ENCODE results near the gene CAT.
"Not testable (repeated sequence)": the region's sequence is repeated elsewhere in the genome, so short reads cannot be mapped to it uniquely, and the experiment has no call there.

Gene CAT

DNA sequence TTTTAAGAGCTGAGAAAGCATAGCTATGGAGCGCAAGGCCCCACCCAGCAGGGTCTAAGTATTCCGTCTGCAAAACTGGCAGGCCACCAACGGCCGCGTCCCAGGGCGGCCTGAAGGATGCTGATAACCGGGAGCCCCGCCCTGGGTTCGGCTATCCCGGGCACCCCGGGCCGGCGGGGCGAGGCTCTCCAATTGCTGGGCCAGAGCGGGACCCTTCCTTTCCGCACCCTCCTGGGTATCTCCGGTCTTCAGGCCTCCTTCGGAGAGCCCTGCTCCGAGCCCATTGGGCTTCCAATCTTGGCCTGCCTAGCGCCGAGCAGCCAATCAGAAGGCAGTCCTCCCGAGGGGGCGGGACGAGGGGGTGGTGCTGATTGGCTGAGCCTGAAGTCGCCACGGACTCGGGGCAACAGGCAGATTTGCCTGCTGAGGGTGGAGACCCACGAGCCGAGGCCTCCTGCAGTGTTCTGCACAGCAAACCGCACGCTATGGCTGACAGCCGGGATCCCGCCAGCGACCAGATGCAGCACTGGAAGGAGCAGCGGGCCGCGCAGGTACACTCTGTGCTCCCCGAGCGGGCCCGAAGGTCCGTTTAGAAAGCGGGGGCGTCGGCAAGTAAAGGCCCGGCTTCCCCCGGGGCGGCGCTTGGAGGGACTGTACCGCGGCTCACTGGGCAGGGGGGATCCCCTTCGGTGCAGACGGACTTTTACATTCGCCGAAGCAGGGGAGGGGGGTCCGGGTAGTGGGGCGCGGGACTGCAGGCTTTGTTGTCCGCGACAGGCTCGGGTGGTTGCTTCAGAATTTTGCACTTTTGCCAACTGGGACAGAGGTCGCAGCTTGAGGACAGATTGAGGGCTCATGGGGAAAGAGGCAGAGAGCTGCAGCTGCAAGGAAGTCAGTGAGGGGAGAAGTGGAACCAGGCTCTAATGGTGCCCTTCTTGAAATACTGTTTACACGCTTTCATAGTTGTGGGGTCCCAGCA, at the start of gene CAT:
Gene CAT, plus strand, starts transcription at position 406 of the 979 bp plus-strand sequence. Its CDS starts 80 bp downstream, at position 486.
- DNase-seq, result peak; percentile 77

GRCh38 chr11:34394771-34395300, 43.9 kb upstream of the CAT start:
- DNase-seq, result no peak

- DNase-seq, result no peak
These were observed 42.7 kb upstream of the CAT start for GRCh38 chr11:34395916-34396550.

DNA sequence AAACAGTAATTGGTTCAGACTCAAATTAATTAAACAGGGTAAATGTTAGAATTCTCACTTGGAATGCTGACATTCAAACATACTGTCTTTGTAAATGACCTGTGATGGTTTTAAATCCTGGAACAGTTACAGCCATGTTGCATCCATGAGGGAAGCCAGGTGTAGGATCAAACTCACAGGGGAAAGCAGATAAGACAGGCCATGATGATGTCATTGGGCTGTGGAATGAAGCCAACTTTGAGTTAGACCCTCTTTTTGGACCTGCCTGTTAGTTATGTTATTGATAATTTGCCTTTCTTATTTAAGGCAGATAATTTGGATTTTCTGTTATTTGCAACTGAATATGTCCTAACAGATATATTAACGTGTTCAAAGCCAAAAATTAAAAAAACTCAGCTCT, 41.6 kb upstream of the CAT start:
- DNase-seq, result no peak

DNA sequence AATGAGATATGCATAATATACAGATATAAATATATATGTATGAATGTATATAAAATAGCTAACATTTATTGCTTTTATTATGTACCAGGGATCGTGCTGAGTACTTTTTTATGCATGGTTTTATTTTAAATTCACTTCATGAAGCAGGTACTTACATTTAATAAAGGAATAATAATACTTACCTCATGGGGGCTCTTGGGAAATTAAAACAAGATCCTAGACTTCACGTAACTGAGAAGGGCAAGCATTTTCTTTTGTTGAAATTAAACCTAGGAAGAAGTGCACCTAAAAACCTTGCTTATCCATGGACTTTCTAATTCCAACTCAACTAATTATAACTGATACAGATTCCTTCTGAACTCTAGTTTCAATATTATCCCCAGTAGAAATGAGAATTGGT, 40.9 kb upstream of the CAT start:
- DNase-seq, result no peak

DNA sequence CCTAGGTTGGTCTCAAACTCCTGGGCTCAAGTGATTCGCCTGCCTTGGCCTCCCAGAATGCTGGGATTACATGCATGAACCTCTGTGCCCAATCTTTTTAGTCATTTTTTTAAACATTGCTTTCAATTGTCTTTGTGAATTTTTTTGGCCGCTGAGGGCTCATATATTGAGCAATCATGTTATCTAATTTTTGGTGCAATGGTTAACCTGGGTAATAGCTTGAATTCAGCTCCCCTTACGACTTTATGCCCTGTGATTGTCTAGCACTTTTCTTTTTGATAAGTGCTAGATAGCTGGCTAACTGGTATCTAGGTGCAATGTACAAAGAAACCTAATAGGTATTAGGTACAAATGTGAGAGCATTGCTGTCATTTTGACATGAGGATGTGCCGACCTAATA, 35.3 kb upstream of the CAT start:
- no peak for DNase-seq

DNA sequence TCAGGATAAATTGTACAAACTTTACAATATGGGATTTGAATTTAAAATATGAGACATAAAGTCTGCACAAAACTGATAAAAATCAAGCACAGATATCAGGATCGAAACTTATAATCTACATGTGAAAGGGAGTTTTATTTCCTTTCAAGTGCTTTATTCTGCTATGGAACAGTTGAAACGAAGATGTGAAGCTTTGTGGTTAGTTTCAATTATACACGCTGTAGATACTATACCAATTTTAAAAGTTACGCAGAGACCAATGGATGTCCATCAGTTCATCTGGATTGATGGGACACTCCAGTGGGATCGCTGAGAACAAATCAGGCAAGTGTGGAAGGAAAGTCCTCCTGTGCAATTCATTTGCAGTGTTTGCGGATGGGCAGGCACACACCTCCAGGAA, 34.5 kb upstream of the CAT start:
- DNase-seq, result no peak

DNA sequence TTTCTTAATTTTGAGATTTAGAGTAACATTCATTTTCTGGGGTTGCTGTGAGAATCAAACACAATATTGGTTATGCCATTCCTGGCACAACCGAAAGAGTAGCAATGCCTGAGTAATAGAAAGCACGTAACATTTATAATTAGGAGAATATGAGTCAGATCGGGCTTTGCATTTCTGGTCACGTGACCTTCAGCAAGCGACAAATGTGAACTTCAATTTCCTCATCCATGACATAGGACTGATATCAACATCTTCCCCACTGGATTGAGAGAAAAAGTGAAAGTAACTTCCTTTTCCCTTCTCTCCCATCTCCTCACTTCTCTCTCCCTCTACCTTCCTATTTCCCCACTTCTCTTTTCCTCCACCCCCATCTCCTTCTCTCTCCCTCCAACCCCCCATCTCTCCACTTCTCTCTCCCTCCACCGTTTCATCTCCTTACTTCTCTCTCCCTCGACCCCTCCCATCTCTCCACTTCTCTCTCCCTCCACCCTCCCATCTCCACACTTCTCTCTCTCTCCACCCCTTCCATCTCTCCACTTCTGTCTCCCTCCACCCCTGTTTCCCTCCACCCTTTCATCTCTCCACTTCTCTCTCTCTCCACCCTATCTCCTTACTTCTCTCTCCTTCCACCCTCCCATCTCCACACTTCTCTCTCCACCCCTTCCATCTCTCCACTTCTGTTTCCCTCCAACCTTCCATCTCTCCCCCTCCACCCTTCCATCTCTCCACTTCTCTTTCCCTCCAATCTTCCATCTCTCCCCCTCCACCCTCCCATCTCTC, 33.5 kb upstream of the CAT start:
- DNase-seq, result no peak

- no peak for DNase-seq
These were observed 32.3 kb upstream of the CAT start for GRCh38 chr11:34406413-34406812.

- DNase-seq, result no peak
These were observed 31.5 kb upstream of the CAT start for GRCh38 chr11:34407121-34407813.

- DNase-seq, result no peak
These were observed 30.1 kb upstream of the CAT start for GRCh38 chr11:34408580-34409172.

- no peak for DNase-seq
These were observed 27.6 kb upstream of the CAT start for GRCh38 chr11:34411111-34411510.

DNA sequence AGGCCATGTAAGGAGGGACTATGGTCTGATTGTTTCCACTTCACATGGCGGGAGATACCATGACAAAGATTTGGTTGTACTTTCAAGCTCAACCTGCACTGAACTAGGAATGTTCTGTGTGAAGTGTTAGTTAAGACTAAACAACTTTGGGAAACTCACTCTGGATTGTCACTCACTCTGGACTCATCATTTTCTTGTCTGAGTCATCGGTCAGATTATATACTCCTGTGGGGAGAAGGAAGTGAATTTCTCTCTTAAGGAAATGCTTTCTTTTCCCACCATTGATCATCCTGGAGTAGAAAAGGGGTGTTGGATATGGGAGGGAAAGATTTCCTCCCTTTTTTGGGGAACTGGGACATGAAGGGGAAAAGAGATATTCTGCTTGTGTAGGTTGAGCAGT, 26.9 kb upstream of the CAT start:
- DNase-seq, result no peak

- no peak for DNase-seq
These were observed 25.5 kb upstream of the CAT start for GRCh38 chr11:34413263-34413662.

GRCh38 chr11:34415538-34415937, 23.2 kb upstream of the CAT start:
- DNase-seq, result no peak

GRCh38 chr11:34416088-34416487, 22.6 kb upstream of the CAT start:
- no peak for DNase-seq

DNA sequence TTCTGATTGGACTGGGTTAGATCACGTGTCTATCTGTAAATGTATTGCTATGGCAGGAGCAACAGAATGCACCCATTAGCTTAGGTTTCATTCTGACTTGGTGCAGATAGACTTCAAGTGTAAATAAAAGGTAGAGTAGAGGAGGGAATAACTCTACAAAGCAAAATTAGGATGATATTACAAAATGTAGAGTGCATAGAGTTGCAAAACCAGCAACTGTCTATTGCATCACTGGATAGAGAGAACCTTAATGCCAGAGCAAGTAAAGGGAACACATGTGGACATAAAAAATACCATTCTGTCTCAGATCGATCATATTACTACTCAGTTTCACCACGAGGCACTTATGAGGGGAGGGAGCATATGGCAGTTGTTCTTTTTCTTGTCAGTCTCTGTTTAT, 22.0 kb upstream of the CAT start:
- peak; percentile 47 for DNase-seq

GRCh38 chr11:34417202-34417601, 21.5 kb upstream of the CAT start:
- no peak for DNase-seq

DNA sequence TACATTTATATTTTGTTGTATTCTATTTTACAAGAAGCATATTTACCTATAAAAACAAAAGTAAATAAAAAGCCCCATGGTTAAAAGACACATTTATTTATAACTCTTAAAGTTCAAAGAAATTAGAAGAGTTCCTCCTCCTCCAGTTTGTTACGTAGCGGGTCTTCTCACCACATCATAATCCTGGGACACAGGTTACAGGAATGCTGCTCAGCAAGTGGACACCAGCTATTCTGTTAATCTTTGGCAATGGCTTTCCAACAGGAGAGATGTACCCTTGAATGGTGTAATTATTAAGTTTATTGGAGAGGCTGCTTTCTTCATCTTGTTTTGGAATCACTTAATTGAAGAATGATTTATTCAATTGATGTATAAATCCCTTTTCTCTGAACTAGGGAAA, 19.6 kb upstream of the CAT start:
- no peak for DNase-seq

DNA sequence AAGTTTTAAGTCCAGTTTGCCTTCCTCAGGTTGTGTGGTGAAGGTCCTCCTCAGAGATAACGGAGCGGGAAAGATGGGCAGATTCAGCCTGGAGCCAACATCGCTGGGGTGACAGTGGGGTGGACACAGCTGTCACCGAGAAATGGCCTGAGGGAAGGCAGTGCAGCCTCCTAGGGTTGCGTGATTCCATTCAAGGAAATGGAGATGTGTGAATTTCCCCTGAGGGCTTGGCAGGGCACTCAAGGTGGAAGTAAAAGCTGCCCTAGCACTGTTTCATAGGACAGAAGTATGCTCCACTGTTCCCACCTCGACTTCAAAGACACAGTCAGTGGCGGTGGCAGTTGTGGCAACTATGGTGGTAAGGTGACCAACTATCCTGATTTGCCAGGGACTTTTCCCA, 15.4 kb upstream of the CAT start:
- DNase-seq, result no peak

DNA sequence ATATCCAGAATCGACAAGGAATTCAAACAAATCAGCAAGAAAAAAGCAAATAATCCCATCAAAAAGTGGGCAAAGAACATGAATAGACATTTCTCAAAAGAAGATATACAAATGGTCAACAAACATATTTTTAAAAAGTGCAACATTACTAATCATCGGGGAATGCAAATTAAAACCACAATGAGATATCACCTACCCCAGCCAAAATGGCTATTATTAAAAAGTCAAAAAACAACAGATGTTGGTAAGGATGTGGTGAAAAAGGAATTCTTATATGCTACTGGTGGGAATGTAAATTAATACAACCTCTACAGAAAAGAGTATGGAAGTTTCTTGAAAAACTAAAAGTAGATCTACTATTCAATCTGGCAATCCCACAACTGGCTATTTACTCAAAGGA, 13.9 kb upstream of the CAT start:
- DNase-seq, result not testable (repeated sequence)

DNA sequence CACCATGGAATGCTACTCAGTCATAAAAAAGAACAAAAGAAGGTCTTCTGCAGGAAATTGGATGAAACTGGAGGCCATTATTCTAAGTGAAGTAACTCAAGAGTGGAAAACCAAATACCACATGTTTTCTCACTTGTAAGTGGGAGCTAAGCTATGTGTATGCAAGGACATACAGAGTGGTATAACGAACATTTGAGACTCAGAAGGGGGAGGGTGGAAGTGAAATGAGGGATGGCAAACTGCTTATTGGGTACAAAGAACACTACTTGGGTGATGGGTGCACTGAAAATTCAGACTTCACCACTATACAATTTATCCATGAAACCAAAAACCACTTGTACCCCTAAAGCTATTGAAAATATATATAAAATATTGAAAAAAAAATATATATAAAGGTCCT, 13.4 kb upstream of the CAT start:
- peak; percentile 32 for DNase-seq

All from GF-D8 (cell line).